ENCODE measurements around the gene SCN2B. TPM values are rescaled to one million over a fixed set of nuclear protein-coding genes. Genes with fewer than 3 reads are reported as not detected.

The SCN2B gene
- total and polyA plus RNA-seq, 8 donors: 0.04 to 0.31 (median 0.06) TPM

GRCh38 chr11:118129471-118130172 is 46.8 kb downstream of the SCN2B start:
- DNase-seq (no peak), FAIRE-seq (no peak), ATAC-seq (peak in 2 of 4 donors; percentile 24 to 65)
- H3K4me1 ChIP-seq: peaks cover 0 to 5% (median 0%) of the 10 kb centered on the region in 3 donors
- 68 to 73% methylated on average over 6 of the region's 6 CpGs for WGBS, 2 donors
- no peaks in the 10 kb centered on the region for H3K36me3 ChIP-seq
- TF ChIP-seq CTCF (IDR thresholded peaks at IDR 0.05): no peak
- H3K27ac ChIP-seq: no peak overlapping the region
- H3K27me3 ChIP-seq: no peaks in the 10 kb centered on the region
- no peaks in the 10 kb centered on the region for H3K9me3 ChIP-seq
- no peak overlapping the region for H3K4me3 ChIP-seq
- intact Hi-C loops (cut with DNase I): no loop called here

GRCh38 chr11:118128721-118129470 is 47.5 kb downstream of the SCN2B start:
- no peak for TF ChIP-seq CTCF (IDR thresholded peaks at IDR 0.05)
- ATAC-seq (peak in 2 of 4 donors; percentile 36 to 47), FAIRE-seq (no peak), DNase-seq (no peak)
- intact Hi-C loops (cut with DNase I): no loop called here
- WGBS, 2 donors: 63 to 73% methylated on average over 11 of the region's 11 CpGs
- Histone ChIP-seq H3K27ac (no peak overlapping the region), H3K27me3 (no peaks in the 10 kb centered on the region), H3K9me3 (no peaks in the 10 kb centered on the region), H3K4me1 (peaks cover 0 to 5% (median 0%) of the 10 kb centered on the region in 3 donors), H3K36me3 (no peaks in the 10 kb centered on the region), H3K4me3 (no peak overlapping the region)

- no peaks in the 10 kb centered on the region for H3K27me3 ChIP-seq
- no peaks in the 10 kb centered on the region for H3K9me3 ChIP-seq
- H3K4me1 ChIP-seq: peaks cover 0 to 5% (median 0%) of the 10 kb centered on the region in 3 donors
- FAIRE-seq (no peak), DNase-seq (no peak), ATAC-seq (no peak)
- 36 to 40% methylated on average over 4 of the region's 4 CpGs for WGBS, 2 donors
- H3K36me3 ChIP-seq: no peaks in the 10 kb centered on the region
- TF ChIP-seq CTCF (IDR thresholded peaks at IDR 0.05): no peak
- H3K27ac ChIP-seq: no peak overlapping the region
- intact Hi-C loops (cut with DNase I): no loop called here
- H3K4me3 ChIP-seq: no peak overlapping the region
These were observed 48.1 kb downstream of the SCN2B start for GRCh38 chr11:118128310-118128709.

- 77 to 89% methylated on average over 7 of the region's 7 CpGs for WGBS, 2 donors
- H3K9me3 ChIP-seq: no peaks in the 10 kb centered on the region
- DNase-seq (no peak), FAIRE-seq (no peak), ATAC-seq (no peak)
- H3K27me3 ChIP-seq: no peaks in the 10 kb centered on the region
- H3K4me3 ChIP-seq: no peak overlapping the region
- intact Hi-C loops (cut with DNase I): no loop called here
- no peaks in the 10 kb centered on the region for H3K4me1 ChIP-seq
- no peak for TF ChIP-seq CTCF (IDR thresholded peaks at IDR 0.05)
- H3K36me3 ChIP-seq: no peaks in the 10 kb centered on the region
- no peak overlapping the region for H3K27ac ChIP-seq
These were observed 50.2 kb downstream of the SCN2B start for GRCh38 chr11:118126082-118126838.

Data from pancreas (tissue), 10 donors.